Prostate gland (tissue), 2 donors: ENCODE results near the gene CSF3. TPM values are rescaled to one million over a fixed set of nuclear protein-coding genes. Genes with fewer than 3 reads are reported as not detected.

ENCODE experiments used
- DNase-seq: peaks from one replicate; pipeline ENCODE4 v3.0.0-alpha.2; 2019; ENCODE audit warnings: low spot score
- H3K27ac ChIP-seq, 2 donors: fragments of 200-600 bp; sonication (generic); 2 replicates each; pipeline ENCODE4 v1.5.1; 2017 to 2019
- H3K27me3 ChIP-seq: fragments of 200-600 bp; sonication (generic); replicated peaks from 2 replicates; pipeline ENCODE4 v1.5.1; 2019; ENCODE audit not compliant: insufficient read depth
- H3K36me3 ChIP-seq, 2 donors: fragments of 200-600 bp; sonication (generic); 1 replicate in 1 of 2; 2 replicates in 1 of 2; pipeline versions ENCODE4 v1.5.1 to v1.8.1; 2017 to 2019
- H3K4me1 ChIP-seq: fragments of 200-600 bp; sonication (generic); replicated peaks from 2 replicates; pipeline ENCODE4 v1.5.1; 2019
- H3K4me3 ChIP-seq, 2 donors: fragments of 200-600 bp; sonication (generic); 2 replicates each; pipeline ENCODE4 v1.5.1; 2017 to 2019
- H3K9me3 ChIP-seq: fragments of 200-600 bp; sonication (generic); 2 replicates; pipeline ENCODE4 v1.5.1; 2017
- POLR2A ChIP-seq: fragments of 450-650 bp; IDR thresholded peaks from one replicate; pipeline ENCODE4 v1.6.1; 2016; ENCODE audit warnings: antibody characterized with exemption, mild to moderate bottlenecking
- POLR2AphosphoS5 ChIP-seq: sonication (generic); formaldehyde crosslinking; IDR thresholded peaks from one replicate; pipeline ENCODE4 v1.6.1; 2017; ENCODE audit warnings: antibody characterized with exemption
- WGBS: methylation state at CpG from one replicate; pipeline ENCODE4 v1.1.5; 2018; 5-methylcytosine and 5-hydroxymethylcytosine counted together
- intact Hi-C: fragments of 100-400 bp; cut with DNase I; formaldehyde crosslinking; loops from one replicate; pipeline ENCODE4 v1.14.2; 2022
- microRNA-seq: library from miRNA; unstranded; fragments of <30 nt; microRNA quantifications from one replicate; pipeline ENCODE4, GENCODE V29; 2016
- small RNA-seq, 2 donors: library from RNA; depleted of rRNA; stranded (forward); fragments of <200 nt; gene quantifications; one replicate each; pipeline ENCODE3, GENCODE V24; 2016
- total RNA-seq, 2 donors: library from RNA; depleted of rRNA; stranded (reverse); fragments of >200 nt; gene quantifications; one replicate each; pipeline ENCODE4 v1.1.0, GENCODE V29; 2016
- TF ChIP-seq, protein P1 (sequence below), 4 experiments: fragments of 200-600 bp in 2 of 4; fragments of 450-650 bp in 2 of 4; sonication (generic) in 2 of 4; IDR thresholded peaks; 1 replicate in 3 of 4; 2 replicates in 1 of 4; pipeline ENCODE4 v1.5.1; 2016 to 2019; ENCODE audit warnings: antibody characterized with exemption in 4 of 4, mild to moderate bottlenecking in 2 of 4, moderate library complexity in 2 of 4

CSF3 gene
- total RNA-seq, 2 donors from 2014 or later = 0.41 to 2.2 TPM

DNA sequence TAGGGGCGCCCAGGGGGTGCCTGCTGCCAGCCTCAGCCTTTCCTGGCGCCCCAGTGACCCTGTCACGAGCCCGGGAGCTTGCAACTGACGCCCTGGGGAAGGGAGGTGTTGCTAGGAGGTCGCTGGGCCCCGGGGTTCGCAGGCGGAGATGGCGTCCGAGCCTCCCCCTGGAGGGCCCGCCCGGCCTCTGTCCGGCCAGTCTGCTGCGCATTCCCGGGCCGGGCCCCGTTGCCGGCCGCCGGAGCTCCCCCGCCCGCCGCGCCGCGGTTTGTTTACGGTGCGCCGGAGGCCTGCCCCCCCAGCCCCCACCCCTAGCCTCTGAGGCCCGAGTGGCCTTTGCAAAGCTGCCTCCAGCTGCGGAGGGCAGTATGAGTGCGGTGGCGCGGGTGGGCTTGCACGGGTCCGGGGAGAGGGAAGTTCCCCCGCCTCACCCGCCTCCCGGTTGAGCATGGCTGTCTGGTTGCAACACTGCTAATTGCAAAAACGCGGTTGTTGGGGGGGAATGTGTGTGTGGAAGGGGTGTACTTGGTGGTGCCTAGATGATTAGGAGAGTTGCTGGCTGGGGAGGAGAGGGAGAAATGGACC, 48.0 kb downstream of the CSF3 start:
- under 1% methylated on average over 10 of the region's 42 CpGs for WGBS
- Histone ChIP-seq H3K4me3 (peak overlapping the region; percentile 99), H3K27ac (peak overlapping the region; percentile 93), H3K9me3 (no peaks in the 10 kb centered on the region), H3K4me1 (no peaks in the 10 kb centered on the region), H3K27me3 (no peaks in the 10 kb centered on the region), H3K36me3 (no peaks in the 10 kb centered on the region)
- no peak for DNase-seq
- intact Hi-C loops = loop anchor here (1.0 to 5.0 kb wide), 4 partner anchors 12 to 104 kb away; no protein-coding TSS in a partner anchor
- TF ChIP-seq, protein P1, sequence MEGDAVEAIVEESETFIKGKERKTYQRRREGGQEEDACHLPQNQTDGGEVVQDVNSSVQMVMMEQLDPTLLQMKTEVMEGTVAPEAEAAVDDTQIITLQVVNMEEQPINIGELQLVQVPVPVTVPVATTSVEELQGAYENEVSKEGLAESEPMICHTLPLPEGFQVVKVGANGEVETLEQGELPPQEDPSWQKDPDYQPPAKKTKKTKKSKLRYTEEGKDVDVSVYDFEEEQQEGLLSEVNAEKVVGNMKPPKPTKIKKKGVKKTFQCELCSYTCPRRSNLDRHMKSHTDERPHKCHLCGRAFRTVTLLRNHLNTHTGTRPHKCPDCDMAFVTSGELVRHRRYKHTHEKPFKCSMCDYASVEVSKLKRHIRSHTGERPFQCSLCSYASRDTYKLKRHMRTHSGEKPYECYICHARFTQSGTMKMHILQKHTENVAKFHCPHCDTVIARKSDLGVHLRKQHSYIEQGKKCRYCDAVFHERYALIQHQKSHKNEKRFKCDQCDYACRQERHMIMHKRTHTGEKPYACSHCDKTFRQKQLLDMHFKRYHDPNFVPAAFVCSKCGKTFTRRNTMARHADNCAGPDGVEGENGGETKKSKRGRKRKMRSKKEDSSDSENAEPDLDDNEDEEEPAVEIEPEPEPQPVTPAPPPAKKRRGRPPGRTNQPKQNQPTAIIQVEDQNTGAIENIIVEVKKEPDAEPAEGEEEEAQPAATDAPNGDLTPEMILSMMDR (IDR thresholded peaks at IDR 0.05) = no peak
- no peak for TF ChIP-seq POLR2AphosphoS5
- TF ChIP-seq POLR2A = no peak

DNA sequence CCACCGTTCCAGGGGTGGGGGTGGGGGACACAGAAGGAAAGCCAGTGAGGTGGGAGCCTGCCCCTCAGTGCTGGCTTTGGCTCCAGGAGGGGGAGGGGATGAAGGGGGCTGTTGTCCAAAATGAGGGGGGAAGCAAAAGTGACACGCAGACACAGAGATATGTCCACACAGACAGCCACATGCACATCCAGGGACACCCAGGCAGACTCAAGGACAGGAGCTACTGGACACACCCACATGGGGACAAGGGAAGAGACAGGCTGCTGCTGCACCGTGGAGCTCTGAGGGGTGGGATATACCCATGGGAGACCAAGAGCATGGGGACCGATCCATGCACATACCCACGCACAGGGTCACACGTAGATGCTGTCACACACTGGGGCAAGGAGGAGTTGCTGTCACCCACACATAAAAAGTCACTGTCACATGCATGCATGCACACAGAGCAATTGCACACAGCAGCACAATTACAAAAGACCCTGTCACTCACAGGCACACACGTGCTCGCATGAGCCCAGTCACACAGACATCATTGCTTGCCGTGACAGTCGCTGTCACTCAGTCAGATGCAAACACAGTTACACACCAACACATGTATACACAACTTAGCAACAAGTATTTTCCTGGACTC, 48.8 kb downstream of the CSF3 start:
- H3K4me1 ChIP-seq = no peaks in the 10 kb centered on the region
- WGBS = 23% methylated on average over 10 of the region's 10 CpGs
- no peak for DNase-seq

DNA sequence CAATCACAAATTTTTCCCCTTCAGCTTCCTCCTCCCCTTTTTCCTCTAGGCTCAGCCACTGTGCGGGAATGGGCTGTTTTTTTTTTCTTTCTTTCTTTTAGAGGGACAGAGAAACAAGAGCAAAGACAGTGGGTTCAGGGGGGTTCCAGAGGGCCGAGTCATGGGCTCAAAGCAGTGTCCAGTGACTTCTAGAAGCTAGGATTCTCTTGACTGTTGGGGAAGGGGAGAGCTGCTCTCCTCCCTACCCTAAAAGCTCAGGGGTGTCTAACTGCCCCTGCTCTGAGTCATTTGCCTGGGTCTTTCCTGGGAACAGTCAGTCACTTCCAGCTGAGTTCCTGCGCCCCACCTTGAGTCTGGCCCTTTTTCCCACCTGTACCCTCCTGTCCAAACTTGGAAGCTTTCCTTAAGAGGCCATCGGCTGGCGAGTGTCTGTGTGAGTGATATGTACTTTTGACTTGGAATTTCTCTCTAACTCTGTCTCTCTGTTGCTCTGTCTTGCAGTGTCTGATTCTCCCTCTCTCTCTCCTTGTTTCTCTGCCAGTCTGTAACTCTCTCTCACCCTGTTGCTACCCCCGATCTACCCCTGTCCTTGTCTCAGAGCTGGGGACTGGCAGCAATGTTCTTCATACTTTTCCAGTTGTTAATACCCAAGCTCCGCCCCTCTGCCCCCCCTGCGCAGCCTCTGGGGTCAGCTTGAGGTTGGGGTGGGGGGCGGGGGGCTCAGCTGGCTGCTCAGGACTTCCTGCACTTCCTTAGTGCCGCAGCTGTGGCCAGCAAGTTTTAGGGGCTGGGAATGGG, 49.9 kb downstream of the CSF3 start:
- Histone ChIP-seq H3K9me3 (no peaks in the 10 kb centered on the region), H3K27me3 (no peaks in the 10 kb centered on the region), H3K36me3 (no peaks in the 10 kb centered on the region), H3K4me3 (peak overlapping the region in 1 of 2 donors; percentile 99), H3K27ac (peak overlapping the region; percentile 89 to 93), H3K4me1 (peaks cover 10% of the 10 kb centered on the region)
- DNase-seq = no peak
- WGBS = 12% methylated on average over 9 of the region's 10 CpGs
- intact Hi-C loops = loop anchor here (5.0 kb wide), 3 partner anchors 32 to 102 kb away; no protein-coding TSS in a partner anchor
- TF ChIP-seq POLR2AphosphoS5 (no peak), POLR2A (no peak)
- TF ChIP-seq, protein P1 (IDR thresholded peaks at IDR 0.05) = no peak

More for the DNA sequence above, 48.8 kb downstream of the CSF3 start:
- TF ChIP-seq, protein P1 (IDR thresholded peaks at IDR 0.05) = no peak
- TF ChIP-seq POLR2A = no peak
- no peak for TF ChIP-seq POLR2AphosphoS5
- Histone ChIP-seq H3K27ac (peak overlapping the region; percentile 93), H3K27me3 (no peaks in the 10 kb centered on the region), H3K4me3 (peak overlapping the region; percentile 99), H3K36me3 (no peaks in the 10 kb centered on the region), H3K9me3 (no peaks in the 10 kb centered on the region)
- intact Hi-C loops = loop anchor here (1.0 to 5.0 kb wide), 4 partner anchors 11 to 103 kb away; no protein-coding TSS in a partner anchor

DNA sequence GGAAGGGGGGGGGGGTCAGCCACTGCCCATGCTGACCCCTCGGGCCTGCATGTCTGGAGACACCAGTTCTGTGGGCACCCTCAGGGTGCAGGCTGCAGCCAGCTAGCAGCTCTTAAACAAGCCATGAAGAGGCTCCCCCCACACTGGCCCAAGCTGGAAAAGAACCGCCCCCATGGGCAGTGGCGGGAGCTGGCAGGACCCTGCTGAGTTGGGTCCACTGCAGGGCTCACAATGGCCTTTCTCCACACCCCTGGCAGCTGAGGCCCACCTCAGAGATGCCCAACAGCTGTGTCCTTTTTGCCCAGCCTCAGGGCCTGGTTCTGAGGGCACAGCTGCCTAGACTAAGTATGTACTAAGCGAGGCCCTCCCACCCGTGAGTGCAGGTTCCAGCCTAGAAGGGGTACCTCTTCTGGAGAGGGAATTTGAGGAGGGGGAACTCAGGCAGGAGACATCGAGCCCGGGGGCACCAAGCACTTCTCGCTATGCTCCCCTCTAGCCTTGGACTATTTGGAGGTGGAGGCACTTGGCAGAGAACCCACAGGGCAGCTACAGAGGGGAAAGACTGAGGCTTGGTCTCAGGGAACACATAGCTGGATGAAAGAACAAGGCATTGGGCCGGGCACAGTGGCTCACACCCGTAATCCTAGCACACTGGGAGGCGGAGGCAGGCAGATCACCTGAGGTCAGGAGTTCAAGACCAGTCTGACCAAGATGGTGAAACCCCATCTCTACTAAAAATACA, 50.7 kb downstream of the CSF3 start:
- H3K27me3 ChIP-seq = no peaks in the 10 kb centered on the region
- H3K9me3 ChIP-seq = no peaks in the 10 kb centered on the region
- DNase-seq = no peak
- TF ChIP-seq, protein P1 (IDR thresholded peaks at IDR 0.05) = no peak
- TF ChIP-seq POLR2AphosphoS5 (no peak), POLR2A (no peak)
- intact Hi-C loops = no loop called here
- no peaks in the 10 kb centered on the region for H3K36me3 ChIP-seq
- peak overlapping the region; percentile 89 to 93 for H3K27ac ChIP-seq
- 62% methylated on average over 10 of the region's 11 CpGs for WGBS
- H3K4me1 ChIP-seq = peaks cover 17% of the 10 kb centered on the region
- H3K4me3 ChIP-seq = no peak overlapping the region

Small RNAs within 50 kb of the gene (microRNA-seq; reads per million reads assigned to microRNA genes)
- 0.59 reads per million for gene MIR6884

Small RNAs within 50 kb of the gene (small RNA-seq; reads per million reads assigned to genes)
- 736 to 1,134 reads per million in 2 donors for gene SNORD124

Other genes with a start within 250 kb of the CSF3 start
- 1 to 10 TPM in 1 of 2 donors, under 1 TPM in 1; 0.55 to 1.7 TPM for gene IKZF3, start 151.1 kb upstream of the CSF3 start, total RNA-seq
- 10 to 100 TPM in 1 of 2 donors, not detected in 1; 14.8 TPM for gene ZPBP2, start 147.2 kb upstream of the CSF3 start, total RNA-seq
- gene GSDMB, start 96.8 kb upstream of the CSF3 start, total RNA-seq = 10 to 100 TPM in 1 of 2 donors, 1 to 10 TPM in 1; 4.0 to 17.0 TPM
- gene ORMDL3, start 87.8 kb upstream of the CSF3 start, total RNA-seq = 10 to 100 TPM; 82.4 to 91.6 TPM
- not detected for gene LRRC3C, start 87.7 kb upstream of the CSF3 start, total RNA-seq
- gene GSDMA, start 52.4 kb upstream of the CSF3 start, total RNA-seq = 1 to 10 TPM in 1 of 2 donors, not detected in 1; 1.2 TPM
- 100 to 1,000 TPM in 1 of 2 donors, 10 to 100 TPM in 1; 96.4 to 116 TPM for gene PSMD3, start 34.6 kb upstream of the CSF3 start, total RNA-seq
- gene MED24, start 39.0 kb downstream of the CSF3 start, total RNA-seq = 100 to 1,000 TPM in 1 of 2 donors, 10 to 100 TPM in 1; 55.2 to 167 TPM
- 10 to 100 TPM; 35.2 to 79.8 TPM for gene THRA, start 47.5 kb downstream of the CSF3 start, total RNA-seq
- 10 to 100 TPM; 10.7 to 35.2 TPM for gene NR1D1, start 85.1 kb downstream of the CSF3 start, total RNA-seq
- gene MSL1, start 106.5 kb downstream of the CSF3 start, total RNA-seq = 100 to 1,000 TPM in 1 of 2 donors, 10 to 100 TPM in 1; 77.0 to 112 TPM
- gene CASC3, start 125.1 kb downstream of the CSF3 start, total RNA-seq = 10 to 100 TPM; 59.8 to 94.3 TPM
- 10 to 100 TPM; 14.2 to 25.1 TPM for gene RAPGEFL1, start 162.0 kb downstream of the CSF3 start, total RNA-seq
- 10 to 100 TPM; 12.6 to 27.0 TPM for gene WIPF2, start 203.9 kb downstream of the CSF3 start, total RNA-seq